ENCODE results near the gene BRCA1. TPM values are rescaled to one million over a fixed set of nuclear protein-coding genes. Genes with fewer than 3 reads are reported as not detected.

Gene BRCA1
- total RNA-seq, 4 donors from 2014 or later = 2.6 to 121 (median 5.8) TPM

- TF ChIP-seq CTCF (IDR thresholded peaks at IDR 0.05) (no peak), POLR2A (IDR thresholded peaks at IDR 0.05) (no peak), EP300 (IDR thresholded peaks at IDR 0.05; ENCODE audit: low read depth) (no peak), POLR2AphosphoS5 (IDR thresholded peaks at IDR 0.05) (no peak)
- in situ Hi-C loops (cut with MboI; ENCODE audit: low pct_ligation_motif_present in 1 of 4, low pct_unique_long_range_greater_than_20kb in 1 of 4, low sequenced_read_pairs in 3 of 4) = no loop called here
- intact Hi-C loops (cut with DNase I; ENCODE audit: low total_unique reads) = loop anchor here (5.0 kb wide), 1 partner anchor 695 kb away; no protein-coding TSS in a partner anchor
- no peaks in the 10 kb centered on the region for H3K9me3 ChIP-seq
- no peaks in the 10 kb centered on the region for H3K27me3 ChIP-seq
- 94 to 100% methylated on average over 1 of the region's 1 CpG for WGBS, 2 donors (ENCODE audit: low coverage in 1 of 2)
- DNase-seq = no peak
- H3K4me1 ChIP-seq = no peaks in the 10 kb centered on the region
- H3K4me3 ChIP-seq = no peak overlapping the region
- no peaks in the 10 kb centered on the region for H3K36me3 ChIP-seq
- H3K27ac ChIP-seq = no peak overlapping the region
Measured at GRCh38 chr17:43051969-43052368, 73.2 kb downstream of the BRCA1 start.

- intact Hi-C loops (cut with DNase I; ENCODE audit: low total_unique reads) = no loop called here
- Histone ChIP-seq H3K9me3 (no peaks in the 10 kb centered on the region), H3K27ac (no peak overlapping the region), H3K27me3 (no peaks in the 10 kb centered on the region), H3K36me3 (no peaks in the 10 kb centered on the region), H3K4me3 (no peak overlapping the region), H3K4me1 (no peaks in the 10 kb centered on the region)
- 71 to 86% methylated on average over 2 to 4 of the region's 4 CpGs for WGBS, 2 donors (ENCODE audit: low coverage in 1 of 2)
- DNase-seq = no peak
- no peak for TF ChIP-seq POLR2A (IDR thresholded peaks at IDR 0.05)
- TF ChIP-seq POLR2AphosphoS5 (IDR thresholded peaks at IDR 0.05) = no peak
- TF ChIP-seq EP300 (IDR thresholded peaks at IDR 0.05; ENCODE audit: low read depth) = no peak
- TF ChIP-seq CTCF (IDR thresholded peaks at IDR 0.05) = no peak
- in situ Hi-C loops (cut with MboI; ENCODE audit: low pct_ligation_motif_present in 1 of 4, low pct_unique_long_range_greater_than_20kb in 1 of 4, low sequenced_read_pairs in 3 of 4) = loop anchor here in 1 of 4 donors (25.0 kb wide), 1 partner anchor 293 kb away; no protein-coding TSS in a partner anchor
Measured at GRCh38 chr17:43044024-43044423, 81.1 kb downstream of the BRCA1 start.

- no peak overlapping the region for H3K4me3 ChIP-seq
- no peaks in the 10 kb centered on the region for H3K4me1 ChIP-seq
- no peaks in the 10 kb centered on the region for H3K36me3 ChIP-seq
- DNase-seq = no peak
- H3K27me3 ChIP-seq = no peaks in the 10 kb centered on the region
- TF ChIP-seq EP300 (IDR thresholded peaks at IDR 0.05; ENCODE audit: low read depth) (no peak), CTCF (IDR thresholded peaks at IDR 0.05) (no peak), POLR2AphosphoS5 (IDR thresholded peaks at IDR 0.05) (no peak), POLR2A (IDR thresholded peaks at IDR 0.05) (no peak)
- H3K27ac ChIP-seq = no peak overlapping the region
- H3K9me3 ChIP-seq = no peaks in the 10 kb centered on the region
- in situ Hi-C loops (cut with MboI; ENCODE audit: low pct_ligation_motif_present in 1 of 4, low pct_unique_long_range_greater_than_20kb in 1 of 4, low sequenced_read_pairs in 3 of 4) = loop anchor here in 1 of 4 donors (25.0 kb wide), 1 partner anchor 294 kb away; no protein-coding TSS in a partner anchor
- intact Hi-C loops (cut with DNase I; ENCODE audit: low total_unique reads) = no loop called here
Measured at GRCh38 chr17:43043307-43043706, 81.9 kb downstream of the BRCA1 start.

GRCh38 chr17:43042025-43042628, 83.0 kb downstream of the BRCA1 start:
- Histone ChIP-seq H3K36me3 (no peaks in the 10 kb centered on the region), H3K4me3 (no peak overlapping the region), H3K27me3 (no peaks in the 10 kb centered on the region), H3K27ac (no peak overlapping the region), H3K9me3 (no peaks in the 10 kb centered on the region), H3K4me1 (no peaks in the 10 kb centered on the region)
- WGBS, 2 donors (ENCODE audit: low coverage in 1 of 2) = 96 to 100% methylated on average over 1 to 5 of the region's 5 CpGs
- in situ Hi-C loops (cut with MboI; ENCODE audit: low pct_ligation_motif_present in 1 of 4, low pct_unique_long_range_greater_than_20kb in 1 of 4, low sequenced_read_pairs in 3 of 4) (loop anchor here in 1 of 4 donors (25.0 kb wide), 1 partner anchor 295 kb away; no protein-coding TSS in a partner anchor), intact Hi-C loops (cut with DNase I; ENCODE audit: low total_unique reads) (no loop called here)
- DNase-seq = no peak
- no peak for TF ChIP-seq CTCF (IDR thresholded peaks at IDR 0.05)
- no peak for TF ChIP-seq EP300 (IDR thresholded peaks at IDR 0.05; ENCODE audit: low read depth)
- no peak for TF ChIP-seq POLR2A (IDR thresholded peaks at IDR 0.05)
- TF ChIP-seq POLR2AphosphoS5 (IDR thresholded peaks at IDR 0.05) = no peak

All from transverse colon (tissue), 4 donors.